ENCODE measurements around the gene PDLIM3.

Gene PDLIM3

DNA sequence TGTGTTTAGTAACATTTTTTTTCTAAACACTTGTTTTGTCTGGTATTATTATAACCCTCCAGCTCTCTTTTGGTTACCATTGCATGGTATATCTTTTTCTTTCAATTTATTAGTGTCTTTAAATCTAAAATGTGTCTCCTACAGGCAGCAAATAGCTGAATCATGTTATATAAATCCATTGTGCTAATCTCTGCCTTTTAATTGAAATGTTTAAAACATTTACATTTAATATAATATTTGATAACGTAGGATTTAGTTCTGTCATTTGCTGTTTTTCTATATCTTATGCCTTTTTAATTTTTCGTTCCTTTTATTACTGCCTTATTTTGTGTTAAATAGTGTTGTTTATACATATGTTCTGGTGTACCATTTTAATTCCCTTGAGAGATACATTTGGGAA, 46.7 kb downstream of the PDLIM3 start:
- TF ChIP-seq, protein P1, sequence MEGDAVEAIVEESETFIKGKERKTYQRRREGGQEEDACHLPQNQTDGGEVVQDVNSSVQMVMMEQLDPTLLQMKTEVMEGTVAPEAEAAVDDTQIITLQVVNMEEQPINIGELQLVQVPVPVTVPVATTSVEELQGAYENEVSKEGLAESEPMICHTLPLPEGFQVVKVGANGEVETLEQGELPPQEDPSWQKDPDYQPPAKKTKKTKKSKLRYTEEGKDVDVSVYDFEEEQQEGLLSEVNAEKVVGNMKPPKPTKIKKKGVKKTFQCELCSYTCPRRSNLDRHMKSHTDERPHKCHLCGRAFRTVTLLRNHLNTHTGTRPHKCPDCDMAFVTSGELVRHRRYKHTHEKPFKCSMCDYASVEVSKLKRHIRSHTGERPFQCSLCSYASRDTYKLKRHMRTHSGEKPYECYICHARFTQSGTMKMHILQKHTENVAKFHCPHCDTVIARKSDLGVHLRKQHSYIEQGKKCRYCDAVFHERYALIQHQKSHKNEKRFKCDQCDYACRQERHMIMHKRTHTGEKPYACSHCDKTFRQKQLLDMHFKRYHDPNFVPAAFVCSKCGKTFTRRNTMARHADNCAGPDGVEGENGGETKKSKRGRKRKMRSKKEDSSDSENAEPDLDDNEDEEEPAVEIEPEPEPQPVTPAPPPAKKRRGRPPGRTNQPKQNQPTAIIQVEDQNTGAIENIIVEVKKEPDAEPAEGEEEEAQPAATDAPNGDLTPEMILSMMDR (IDR thresholded peaks at IDR 0.05; ENCODE audit: borderline replicate concordance, insufficient read depth, low read depth, low read length): no peak
- H3K4me3 ChIP-seq (ENCODE audit: low read depth, low read length): no peak overlapping the region

GRCh38 chr4:185481401-185481800, 53.9 kb downstream of the PDLIM3 start:
- TF ChIP-seq, protein P1 (IDR thresholded peaks at IDR 0.05; ENCODE audit: borderline replicate concordance, insufficient read depth, low read depth, low read length): no peak
- H3K4me3 ChIP-seq (ENCODE audit: low read depth, low read length): no peak overlapping the region

- H3K4me3 ChIP-seq (ENCODE audit: low read depth, low read length): peak overlapping the region; percentile 1
- TF ChIP-seq, protein P1 (IDR thresholded peaks at IDR 0.05; ENCODE audit: borderline replicate concordance, insufficient read depth, low read depth, low read length): no peak
These were observed 55.1 kb downstream of the PDLIM3 start for GRCh38 chr4:185480016-185480732.

DNA sequence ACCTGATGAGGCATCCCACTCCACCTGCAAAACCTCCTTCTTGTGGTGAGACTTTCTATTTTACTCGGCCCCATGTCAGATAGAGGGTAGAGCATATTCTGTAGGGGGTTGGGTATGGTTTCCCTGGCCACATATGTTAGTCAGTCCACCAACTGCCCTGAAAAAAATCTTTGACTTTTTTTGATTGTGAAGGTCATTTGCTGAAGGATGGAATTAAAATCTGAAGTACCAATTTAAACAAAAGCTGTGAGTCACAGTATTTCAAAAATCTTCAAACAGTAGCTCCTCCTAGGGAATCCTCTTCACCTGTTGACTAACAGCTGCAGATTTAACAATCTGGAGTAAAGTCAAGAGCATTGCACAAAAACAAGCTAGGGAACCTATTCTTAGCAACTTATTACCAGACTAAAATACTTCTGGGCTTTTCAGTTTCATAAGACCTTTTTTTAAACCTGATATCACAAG, 55.8 kb downstream of the PDLIM3 start:
- peak overlapping the region; percentile 1 for H3K4me3 ChIP-seq (ENCODE audit: low read depth, low read length)
- TF ChIP-seq, protein P1 (IDR thresholded peaks at IDR 0.05; ENCODE audit: borderline replicate concordance, insufficient read depth, low read depth, low read length): no peak

DNA sequence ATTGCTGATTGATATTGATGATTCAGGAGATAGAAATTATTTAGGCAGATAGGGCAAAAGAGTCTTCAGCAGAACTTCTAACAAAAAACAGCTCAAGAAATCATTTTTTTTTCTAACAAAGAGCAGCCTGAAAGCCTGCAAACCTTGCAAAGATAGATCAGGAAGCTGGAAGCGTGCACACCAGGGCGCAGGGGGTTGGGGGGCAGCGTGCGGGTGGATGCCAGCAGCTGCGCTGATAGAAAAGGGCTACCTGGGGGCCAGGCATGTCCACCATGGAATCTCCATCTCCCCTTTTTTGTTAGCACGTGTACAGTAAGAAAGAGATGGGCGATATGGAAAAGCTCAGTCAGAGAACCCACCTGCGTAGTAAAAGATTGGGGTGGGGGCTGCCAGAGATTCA, 62.1 kb downstream of the PDLIM3 start:
- TF ChIP-seq, protein P1 (IDR thresholded peaks at IDR 0.05; ENCODE audit: borderline replicate concordance, insufficient read depth, low read depth, low read length): no peak

DNA sequence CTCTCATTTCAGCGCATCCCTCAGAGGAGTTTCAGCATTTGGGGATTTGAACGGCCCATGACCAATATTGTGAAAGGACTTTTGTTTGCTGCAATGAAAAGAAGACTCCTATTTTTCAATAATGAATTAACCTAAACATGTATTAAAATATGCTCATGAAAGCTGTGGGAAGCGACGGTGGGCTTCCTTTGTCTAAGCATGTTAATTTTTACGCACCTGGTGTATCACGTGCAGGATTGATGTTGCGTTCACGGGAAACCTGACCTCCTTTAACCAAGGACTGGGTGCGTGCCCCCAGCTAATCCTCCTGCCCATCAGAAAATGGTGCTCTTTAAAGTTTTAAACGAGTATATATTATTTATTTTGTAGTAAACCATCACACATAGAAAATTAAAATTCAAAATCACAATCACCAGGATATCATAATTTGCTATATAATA, 63.2 kb downstream of the PDLIM3 start:
- peak overlapping the region; percentile 95 for H3K4me3 ChIP-seq (ENCODE audit: low read depth, low read length)
- TF ChIP-seq, protein P1 (IDR thresholded peaks at IDR 0.05; ENCODE audit: borderline replicate concordance, insufficient read depth, low read depth, low read length): no peak

More for the DNA sequence above, 62.1 kb downstream of the PDLIM3 start:
- H3K4me3 ChIP-seq (ENCODE audit: low read depth, low read length): no peak overlapping the region
